NCI-H1105 treated with DMSO at 0.1 percent for 48 hours (cell line): ENCODE results near the gene FSTL4.
A peak's percentile ranks its signal among the peaks of the same experiment; 100 is the strongest.

Experiments used
- DNase-seq: peaks from one replicate; lab custom pipeline; 2025; lab: John Stamatoyannopoulos, UW

FSTL4 gene

DNA sequence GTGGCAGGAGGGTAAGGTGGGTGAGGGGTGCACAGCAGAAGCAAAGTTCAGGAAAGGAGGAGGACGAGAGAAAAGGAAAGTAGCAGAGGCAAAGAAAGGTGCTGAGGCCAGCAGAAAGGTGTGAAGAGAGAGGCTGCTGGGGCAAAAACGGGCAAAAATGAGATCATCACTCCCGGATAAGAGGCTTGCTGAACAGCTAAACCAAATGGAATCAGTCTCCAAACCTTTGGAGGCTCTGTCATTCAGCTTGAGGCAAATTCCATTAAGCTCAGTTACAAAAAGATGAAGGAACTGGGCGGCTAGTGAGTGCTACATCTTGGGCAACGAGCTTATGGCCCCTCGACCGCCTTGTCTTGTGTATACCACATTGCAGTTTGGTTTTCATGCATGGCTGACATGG lies 136.4 kb downstream of the FSTL4 start:
- no peak for DNase-seq

DNA sequence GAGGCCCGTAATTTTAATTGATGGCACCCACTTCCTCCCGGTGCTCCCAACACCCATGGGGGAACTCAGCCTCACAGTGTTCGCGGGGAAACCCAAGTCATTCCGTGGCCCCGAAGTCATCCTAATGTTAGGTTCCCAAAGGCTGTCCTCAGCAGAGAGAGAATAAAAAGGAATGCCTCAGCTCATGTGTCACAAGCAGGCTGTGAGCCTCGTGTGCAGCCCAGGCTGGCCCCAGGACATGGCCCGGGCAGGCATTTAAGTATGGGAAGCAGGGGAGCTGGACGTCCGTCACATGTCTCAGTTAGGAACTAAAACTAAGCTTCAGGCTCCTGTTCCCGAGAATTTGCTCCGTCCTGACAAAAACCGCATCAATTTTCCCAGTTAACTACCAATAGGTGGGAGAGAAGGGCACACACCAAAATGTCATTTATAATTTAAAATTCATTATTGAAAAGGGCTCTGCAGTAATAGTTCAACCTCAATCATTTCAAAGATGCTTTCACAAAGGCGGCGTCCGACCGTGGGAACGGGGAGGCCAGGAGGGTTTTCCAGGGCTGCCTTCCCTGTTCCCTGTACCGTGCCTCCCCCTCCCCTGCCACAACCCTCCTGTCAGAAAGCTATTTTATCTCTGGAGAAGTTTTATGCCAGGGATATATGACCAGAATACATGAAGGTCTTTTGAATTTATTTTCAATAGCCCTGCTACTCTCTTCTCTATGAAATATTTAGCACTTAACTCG lies 137.3 kb downstream of the FSTL4 start:
- no peak for DNase-seq

- DNase-seq = no peak
These were observed 139.1 kb downstream of the FSTL4 start for GRCh38 chr5:133473291-133473690.

DNA sequence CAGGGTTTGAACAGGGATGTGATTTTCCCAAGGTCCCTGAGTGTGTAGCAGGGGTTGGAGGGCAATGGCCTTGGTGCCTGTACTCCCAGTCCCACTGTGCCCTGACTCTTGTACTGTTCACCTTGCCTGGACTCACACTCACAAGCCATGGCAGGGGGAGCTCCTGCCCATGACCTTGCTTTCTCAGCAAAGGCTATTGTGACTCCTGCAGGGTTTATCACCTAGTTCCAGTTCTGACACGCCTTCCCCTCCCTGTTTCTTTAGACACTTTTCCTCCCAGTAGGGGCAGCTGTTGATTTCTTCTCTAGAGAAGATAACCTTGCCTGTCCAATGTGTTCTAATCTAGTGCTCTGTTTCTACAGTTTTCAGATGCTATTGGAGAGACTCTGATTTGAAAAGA lies 139.5 kb downstream of the FSTL4 start:
- DNase-seq = no peak

- no peak for DNase-seq
These were observed 140.6 kb downstream of the FSTL4 start for GRCh38 chr5:133471699-133472098.

GRCh38 chr5:133470841-133471240 lies 141.5 kb downstream of the FSTL4 start:
- DNase-seq = no peak

DNA sequence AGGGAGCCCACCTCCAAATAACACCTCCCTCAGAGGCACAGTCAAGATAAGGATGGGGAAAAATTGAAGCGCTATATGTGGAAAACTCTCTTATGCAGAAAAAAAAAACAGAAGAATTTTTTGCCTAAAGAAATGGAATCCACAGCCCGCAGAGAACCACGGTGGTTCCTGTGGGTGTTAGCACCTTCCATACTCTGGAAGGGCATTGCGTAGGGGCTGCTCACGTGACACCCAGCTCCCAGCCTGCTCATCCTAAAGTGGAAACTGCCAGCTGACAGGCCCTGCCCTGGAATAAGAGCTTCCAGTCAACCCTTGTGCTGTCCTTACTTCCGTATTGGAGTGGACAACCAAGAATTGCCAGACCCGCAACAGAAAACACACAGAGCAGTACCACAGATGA lies 142.5 kb downstream of the FSTL4 start:
- no peak for DNase-seq

- DNase-seq = no peak
These were observed 143.1 kb downstream of the FSTL4 start for GRCh38 chr5:133469252-133469651.

DNA sequence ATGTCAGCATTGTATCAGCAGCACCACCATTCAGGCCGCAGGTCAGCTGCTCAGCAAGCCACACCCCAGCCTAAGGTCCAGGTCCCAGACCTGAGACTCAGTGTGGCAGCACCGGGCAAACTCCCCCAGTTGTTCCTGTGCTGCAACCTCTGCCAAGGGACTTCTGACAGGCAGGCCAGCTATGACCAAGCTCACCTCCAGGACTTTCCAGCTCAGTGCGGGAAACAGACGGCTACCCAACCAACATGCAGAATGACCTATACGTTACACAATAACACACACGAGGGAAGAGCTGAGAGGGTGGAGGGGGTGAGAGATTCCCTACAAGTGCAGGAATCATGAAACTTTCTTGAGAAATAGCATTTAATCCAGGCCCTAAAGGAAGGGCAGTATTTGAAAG lies 143.7 kb downstream of the FSTL4 start:
- DNase-seq = no peak

DNA sequence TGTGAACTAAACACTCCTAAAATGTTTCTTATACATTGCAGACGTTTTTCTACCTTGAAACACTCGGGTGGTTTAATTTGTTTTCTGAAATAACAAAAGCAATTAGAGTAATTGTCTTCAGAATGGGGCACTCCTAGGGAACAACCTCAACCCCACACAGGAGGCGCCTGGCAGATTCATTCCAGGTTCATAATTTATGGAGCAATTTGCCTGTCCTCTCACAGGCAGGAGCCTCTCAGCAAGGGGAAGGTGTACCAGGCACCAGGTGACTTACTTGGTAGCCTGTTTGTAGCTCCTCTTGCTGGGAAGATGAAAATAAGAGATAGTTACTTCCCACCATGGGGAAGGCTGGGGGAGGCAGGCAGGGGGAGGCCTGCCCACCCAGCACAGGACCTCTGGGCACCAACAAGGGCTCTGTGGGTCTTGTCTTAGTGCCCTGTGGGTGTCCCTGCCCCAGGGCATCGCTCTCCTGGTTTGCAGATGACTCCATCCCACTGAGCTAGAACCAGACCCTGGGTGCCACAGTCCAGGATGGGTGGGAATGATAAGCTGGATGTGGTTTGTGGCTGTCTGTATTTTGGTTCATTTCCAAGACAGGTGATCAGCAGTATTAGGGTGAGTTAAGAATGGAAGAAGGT lies 144.4 kb downstream of the FSTL4 start:
- DNase-seq = peak; percentile 51

- no peak for DNase-seq
These were observed 145.0 kb downstream of the FSTL4 start for GRCh38 chr5:133467335-133467779.

GRCh38 chr5:133466556-133467334 lies 145.6 kb downstream of the FSTL4 start:
- DNase-seq = no peak

- DNase-seq = no peak
These were observed 148.3 kb downstream of the FSTL4 start for GRCh38 chr5:133464013-133464412.

- DNase-seq = no peak
These were observed 150.4 kb downstream of the FSTL4 start for GRCh38 chr5:133461796-133462516.

- DNase-seq = no peak
These were observed 152.1 kb downstream of the FSTL4 start for GRCh38 chr5:133460172-133460758.

DNA sequence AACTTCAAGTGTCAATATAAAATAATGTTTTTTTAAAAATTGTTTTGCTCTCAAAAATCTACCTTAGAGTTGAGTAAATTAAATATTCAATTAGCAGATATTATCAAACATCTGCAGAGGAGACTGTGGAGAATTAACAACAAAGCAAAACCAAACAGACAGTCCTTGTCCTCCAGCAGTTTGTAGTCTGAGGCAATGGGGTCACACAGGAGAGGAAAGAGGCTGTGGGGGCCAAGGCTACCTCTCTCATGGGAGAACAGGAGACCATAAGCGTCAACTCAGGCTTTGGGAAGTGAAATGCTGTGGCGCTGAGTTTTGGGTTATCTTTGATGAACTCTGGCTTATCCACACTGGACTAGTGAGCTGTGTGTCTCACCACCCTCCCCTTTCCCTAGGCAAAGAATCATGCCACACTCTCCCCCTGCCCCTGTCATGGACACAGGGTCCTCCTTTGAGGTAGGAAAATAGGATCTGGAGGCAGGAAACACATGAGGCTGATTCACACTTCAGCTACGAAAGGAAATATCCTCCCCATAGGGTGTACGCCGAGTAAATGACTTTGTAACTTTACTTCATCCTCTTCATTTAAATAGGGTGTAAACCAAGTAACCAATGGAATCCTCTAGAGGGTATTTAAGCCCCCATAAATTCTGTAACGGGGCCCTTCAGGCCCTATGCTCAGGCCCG lies 152.7 kb downstream of the FSTL4 start:
- DNase-seq = no peak

DNA sequence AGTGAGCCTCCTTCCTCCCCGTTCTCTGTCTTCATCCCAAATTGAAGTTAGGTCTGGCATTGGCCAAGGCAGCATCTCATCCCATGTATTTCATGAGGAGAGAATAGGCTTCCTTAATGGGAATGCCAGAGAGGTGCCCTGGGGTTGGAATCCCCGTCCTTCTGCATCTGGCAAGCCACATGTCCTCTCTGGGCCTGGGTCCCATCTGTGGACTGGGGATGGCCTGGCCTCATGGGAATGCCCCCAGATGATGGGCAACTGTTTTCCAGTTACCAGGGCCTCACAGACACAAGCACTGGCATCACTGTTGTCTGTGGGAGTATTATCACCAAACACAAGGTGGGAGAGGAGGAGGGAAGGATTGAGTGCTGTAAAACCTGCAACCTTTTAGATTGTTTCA lies 153.9 kb downstream of the FSTL4 start:
- DNase-seq = no peak

- DNase-seq = no peak
These were observed 154.6 kb downstream of the FSTL4 start for GRCh38 chr5:133457439-133458355.

DNA sequence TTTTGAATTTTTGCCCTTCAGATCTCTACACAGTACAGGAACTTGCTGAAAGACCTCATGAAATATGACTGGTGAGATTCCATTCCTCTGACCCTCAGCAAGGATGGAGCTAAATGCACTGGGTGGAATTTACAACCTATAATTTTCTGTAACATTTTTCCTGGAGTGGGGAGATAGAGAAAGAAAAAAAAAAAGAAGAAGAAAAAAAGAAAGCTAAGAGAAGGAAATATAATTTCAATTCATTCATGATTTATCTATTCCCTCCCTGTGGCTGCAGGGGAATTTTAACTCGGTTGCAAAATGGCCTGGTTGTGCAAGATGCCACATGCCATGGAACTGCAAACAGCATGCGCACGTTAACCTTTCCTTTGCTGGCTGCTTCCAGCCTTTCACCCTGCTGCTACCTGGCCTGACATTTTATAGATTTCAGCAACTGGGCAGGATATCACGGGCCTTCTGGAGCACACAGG lies 155.4 kb downstream of the FSTL4 start:
- no peak for DNase-seq

GRCh38 chr5:133455676-133456075 lies 156.7 kb downstream of the FSTL4 start:
- DNase-seq = no peak
